GM23338 (cell line): ENCODE results near the gene CTSK. TPM values are rescaled to one million over a fixed set of nuclear protein-coding genes. Genes with fewer than 3 reads are reported as not detected.

Experiments
- ATAC-seq: fragments of 200-7000 bp; cut with Tn5 transposase; 3 replicates; pipeline ENCODE4 v1.9.1; 2020
- DNase-seq: peaks from one replicate; pipeline ENCODE4 v3.0.0-alpha.2; 2015; ENCODE audit warnings: low spot score
- H2AFZ ChIP-seq: fragments of 200-600 bp; sonication (generic); 2 replicates; pipeline ENCODE4 v1.8.0; 2016; ENCODE audit warnings: antibody characterized with exemption, mild to moderate bottlenecking, moderate library complexity
- H3F3A ChIP-seq: fragments of 200-600 bp; sonication (generic); replicated peaks from 2 replicates; pipeline ENCODE4 v1.8.0; 2017; ENCODE audit warnings: antibody characterized with exemption, mixed run types, low read depth
- H3K27ac ChIP-seq: fragments of 200-600 bp; sonication (generic); 2 replicates; pipeline ENCODE4 v1.6.1; 2016; ENCODE audit warnings: low read depth
- H3K27me3 ChIP-seq: fragments of 200-600 bp; sonication (generic); 2 replicates; pipeline ENCODE4 v1.8.0; 2016; ENCODE audit warnings: mild to moderate bottlenecking, mixed run types, moderate library complexity; ENCODE audit not compliant: insufficient read depth
- H3K36me3 ChIP-seq: fragments of 200-600 bp; sonication (generic); 2 replicates; pipeline ENCODE4 v1.8.0; 2016; ENCODE audit warnings: mild to moderate bottlenecking; ENCODE audit not compliant: insufficient read depth
- H3K4me1 ChIP-seq: fragments of 200-600 bp; sonication (generic); 2 replicates; pipeline ENCODE4 v1.8.0; 2016; ENCODE audit warnings: mild to moderate bottlenecking, moderate library complexity; ENCODE audit not compliant: insufficient read depth
- H3K4me2 ChIP-seq: fragments of 200-600 bp; sonication (generic); 2 replicates; pipeline ENCODE4 v1.7.1; 2017; ENCODE audit warnings: mixed run types
- H3K4me3 ChIP-seq: fragments of 200-600 bp; sonication (generic); 2 replicates; pipeline ENCODE4 v1.6.1; 2016; ENCODE audit warnings: mixed run types
- H3K79me2 ChIP-seq: fragments of 200-600 bp; sonication (generic); replicated peaks from 2 replicates; pipeline ENCODE4 v1.8.0; 2017; ENCODE audit warnings: mild to moderate bottlenecking; ENCODE audit not compliant: insufficient read depth
- H3K9me2 ChIP-seq: fragments of 200-600 bp; sonication (generic); 2 replicates; pipeline ENCODE4 v1.8.0; 2017; ENCODE audit not compliant: insufficient read depth
- H4K20me1 ChIP-seq: fragments of 200-600 bp; sonication (generic); replicated peaks from 2 replicates; pipeline ENCODE4 v1.8.0; 2017; ENCODE audit warnings: mild to moderate bottlenecking; ENCODE audit not compliant: insufficient read depth
- H3K27ac Mint-ChIP-seq: 2 replicates; pipeline ENCODE4 v1.8.0; 2020; ENCODE audit warnings: inconsistent platforms, mild to moderate bottlenecking, moderate library complexity, mixed read lengths
- H3K27me3 Mint-ChIP-seq: 3 replicates; pipeline ENCODE4 v1.8.0; 2022; ENCODE audit warnings: low read depth, mild to moderate bottlenecking, moderate library complexity, mixed read lengths, inconsistent platforms; ENCODE audit not compliant: insufficient read depth, poor library complexity
- H3K36me3 Mint-ChIP-seq: 3 replicates; pipeline ENCODE4 v1.8.0; 2021; ENCODE audit warnings: low read depth, mild to moderate bottlenecking, inconsistent platforms, moderate library complexity, mixed read lengths
- H3K4me1 Mint-ChIP-seq: 3 replicates; pipeline ENCODE4 v1.8.0; 2020; ENCODE audit warnings: mild to moderate bottlenecking, inconsistent platforms, mixed read lengths
- H3K4me3 Mint-ChIP-seq: 3 replicates; pipeline ENCODE4 v1.8.0; 2021; ENCODE audit warnings: moderate library complexity, mild to moderate bottlenecking, inconsistent platforms, mixed read lengths
- H3K9me3 Mint-ChIP-seq: 3 replicates; pipeline ENCODE4 v1.8.0; 2020; ENCODE audit warnings: moderate library complexity, mild to moderate bottlenecking, inconsistent platforms, mixed read lengths
- CREB1 ChIP-seq: fragments of 250-450 bp; sonication (Bioruptor Pico); IDR thresholded peaks from 2 replicates; pipeline ENCODE4 v1.5.0; 2020; ENCODE audit warnings: low read depth, mild to moderate bottlenecking, moderate library complexity
- CTCF ChIP-seq, 2 experiments: fragments of 200-600 bp in 1 of 2; sonication (generic) in 1 of 2; conservative IDR thresholded peaks; 2 replicates each; pipeline versions ENCODE4 v1.5.1 to v1.6.1; 2016 to 2017; ENCODE audit warnings: antibody characterized with exemption in 2 of 2, low read depth in 2 of 2, mild to moderate bottlenecking in 2 of 2, moderate library complexity in 1 of 2
- ETS1 ChIP-seq: IDR thresholded peaks from 2 replicates; pipeline ENCODE4 v1.6.1; 2016; ENCODE audit warnings: antibody characterized with exemption
- EZH2 ChIP-seq: fragments of 200-600 bp; sonication (generic); IDR thresholded peaks from one replicate; pipeline ENCODE4 v1.8.0; 2017; ENCODE audit warnings: antibody characterized with exemption, mild to moderate bottlenecking, low read depth; ENCODE audit not compliant: unreplicated experiment
- EZH2phosphoT487 ChIP-seq: fragments of 200-600 bp; sonication (generic); IDR thresholded peaks from one replicate; pipeline ENCODE4 v1.8.1; 2018; ENCODE audit warnings: antibody characterized with exemption; ENCODE audit not compliant: unreplicated experiment
- JUNB ChIP-seq: IDR thresholded peaks from one replicate; pipeline ENCODE4 v1.6.1; 2016; ENCODE audit warnings: antibody characterized with exemption; ENCODE audit not compliant: unreplicated experiment
- NANOG ChIP-seq: IDR thresholded peaks from 2 replicates; pipeline ENCODE4 v1.6.1; 2016; ENCODE audit warnings: antibody characterized with exemption, borderline replicate concordance
- POLR2AphosphoS5 ChIP-seq: IDR thresholded peaks from 2 replicates; pipeline ENCODE4 v1.6.1; 2016; ENCODE audit warnings: antibody characterized with exemption, low read depth
- REST ChIP-seq: IDR thresholded peaks from one replicate; pipeline ENCODE4 v1.6.1; 2018; ENCODE audit warnings: antibody characterized with exemption; ENCODE audit not compliant: unreplicated experiment
- STAT1 ChIP-seq: IDR thresholded peaks from one replicate; pipeline ENCODE4 v1.6.1; 2016; ENCODE audit warnings: antibody characterized with exemption; ENCODE audit not compliant: unreplicated experiment
- ZNF114 ChIP-seq: fragments of 250-450 bp; sonication (Bioruptor Pico); IDR thresholded peaks from 2 replicates; pipeline ENCODE4 v1.5.0; 2020; ENCODE audit warnings: mild to moderate bottlenecking, moderate library complexity
- ZNF331 ChIP-seq: fragments of 250-450 bp; sonication (Bioruptor Pico); IDR thresholded peaks from 2 replicates; pipeline ENCODE4 v1.5.0; 2020; ENCODE audit warnings: low read depth, mild to moderate bottlenecking, moderate library complexity
- polyA plus RNA-seq: library from polyadenylated mRNA; unstranded; fragments of >200 nt; fragmentation: Nextera tagmentation; extraction: Ambion mirVana; gene quantifications from 2 replicates; pipeline ENCODE4 v1.2.1, GENCODE V29; 2016
- total RNA-seq: library from RNA; depleted of rRNA; stranded (reverse); fragments of >200 nt; shearing (Covaris generic); gene quantifications from 2 replicates; pipeline ENCODE4 v1.2.3, GENCODE V29; 2014

CTSK gene
- total and polyA plus RNA-seq, 2 experiments from 2014 or later = 2.8 to 3.3 TPM

- Histone ChIP-seq H4K20me1 (no peaks in the 10 kb centered on the region), H3K27ac (peak overlapping the region; percentile 28; the same call in 1 of the 2 replicates), H3K4me1 (peaks cover 11% of the 10 kb centered on the region), H3K4me3 (no peak overlapping the region), H3K4me2 (no peak overlapping the region), H2AFZ (no peak overlapping the region), H3K27me3 (no peaks in the 10 kb centered on the region), H3K79me2 (no peaks in the 10 kb centered on the region), H3F3A (no peaks in the 10 kb centered on the region), H3K9me2 (no peaks in the 10 kb centered on the region), H3K36me3 (peaks cover 7% of the 10 kb centered on the region; the same call in 1 of the 2 replicates)
- H3K27me3 Mint-ChIP-seq = no peaks in the 10 kb centered on the region
- TF ChIP-seq EZH2phosphoT487 (no peak), REST (no peak)
- H3K4me3 Mint-ChIP-seq = no peak overlapping the region
- H3K36me3 Mint-ChIP-seq = peaks cover 5% of the 10 kb centered on the region; the same call in 2 of the 3 replicates
- H3K4me1 Mint-ChIP-seq = peaks cover 10% of the 10 kb centered on the region; the same call in 2 of the 3 replicates
- no peaks in the 10 kb centered on the region for H3K9me3 Mint-ChIP-seq
- ATAC-seq (no peak), DNase-seq (no peak)
- H3K27ac Mint-ChIP-seq = peak overlapping the region; percentile 47
Measured at GRCh38 chr1:150842343-150842742, 34.3 kb upstream of the CTSK start.

- H3F3A ChIP-seq = no peaks in the 10 kb centered on the region
- H3K27me3 ChIP-seq = no peaks in the 10 kb centered on the region
- no peaks in the 10 kb centered on the region for H3K9me2 ChIP-seq
- peak overlapping the region; percentile 28; the same call in 1 of the 2 replicates for H3K27ac ChIP-seq
- no peaks in the 10 kb centered on the region for H3K79me2 ChIP-seq
- no peaks in the 10 kb centered on the region for H4K20me1 ChIP-seq
- Mint-ChIP-seq H3K4me3 (no peak overlapping the region), H3K4me1 (peaks cover 10% of the 10 kb centered on the region; the same call in 2 of the 3 replicates), H3K27me3 (no peaks in the 10 kb centered on the region), H3K9me3 (no peaks in the 10 kb centered on the region), H3K36me3 (peaks cover 5% of the 10 kb centered on the region; the same call in 2 of the 3 replicates), H3K27ac (no peak overlapping the region)
- H2AFZ ChIP-seq = no peak overlapping the region
- H3K4me2 ChIP-seq = no peak overlapping the region
- ATAC-seq (no peak), DNase-seq (no peak)
- no peak overlapping the region for H3K4me3 ChIP-seq
- H3K4me1 ChIP-seq = peaks cover 11% of the 10 kb centered on the region
- H3K36me3 ChIP-seq = peaks cover 7% of the 10 kb centered on the region; the same call in 1 of the 2 replicates
- TF ChIP-seq JUNB (no peak), EZH2 (no peak), POLR2AphosphoS5 (no peak), NANOG (no peak), CTCF (conservative IDR thresholded peaks at IDR 0.05; ENCODE audit: low read depth in 2 of 2) (no peak), ETS1 (no peak), STAT1 (no peak), REST (no peak), CREB1 (CRISPR knock-in tag) (no peak), EZH2phosphoT487 (no peak), ZNF114 (CRISPR knock-in tag) (no peak), ZNF331 (CRISPR knock-in tag) (no peak)
Measured at GRCh38 chr1:150841626-150842025, 33.6 kb upstream of the CTSK start.
